CD4-positive, CD25-positive, alpha-beta regulatory T cell (primary cell): Measurements from ENCODE around the gene GJA8. TPM values are rescaled to one million over a fixed set of nuclear protein-coding genes. Genes with fewer than 3 reads are reported as not detected.

Source experiments
- ATAC-seq, 2 donors: fragments of 150-1000 bp; cut with Tn5 transposase; one replicate each; pipeline ENCODE4 v1.10.0; 2021; ENCODE audit warnings: low read depth in 2 of 2, moderate number of reproducible peaks in 2 of 2, moderate library complexity in 1 of 2
- DNase-seq, 3 donors: peaks; one replicate each; pipeline versions ENCODE4 v3.0.0 to v3.0.0-alpha.2; 2012 to 2022; ENCODE audit warnings: mixed read lengths in 1 of 3
- H3K27ac ChIP-seq: one replicate; pipeline ENCODE4 v1.7.0; 2013; ENCODE audit warnings: mild to moderate bottlenecking, low read length; ENCODE audit not compliant: insufficient read depth, poor library complexity, severe bottlenecking
- H3K27me3 ChIP-seq: one replicate; pipeline ENCODE4 v1.7.0; 2013; ENCODE audit warnings: low read length; ENCODE audit not compliant: control insufficient read depth, insufficient read depth
- H3K36me3 ChIP-seq: one replicate; pipeline ENCODE4 v1.7.0; 2013; ENCODE audit warnings: mild to moderate bottlenecking, low read length, moderate library complexity; ENCODE audit not compliant: control insufficient read depth, insufficient read depth
- H3K4me1 ChIP-seq: 2 replicates; pipeline ENCODE4 v1.7.0; 2013; ENCODE audit warnings: mild to moderate bottlenecking, low read length; ENCODE audit not compliant: insufficient read depth, control insufficient read depth, poor library complexity, severe bottlenecking
- H3K4me3 ChIP-seq: one replicate; pipeline ENCODE4 v1.7.0; 2013; ENCODE audit warnings: low read depth, mild to moderate bottlenecking, low read length, moderate library complexity
- H3K9me3 ChIP-seq, 2 experiments: 1 replicate in 1 of 2; 2 replicates in 1 of 2; pipeline ENCODE4 v1.7.0; 2013; ENCODE audit warnings: low read length in 2 of 2, mild to moderate bottlenecking in 1 of 2, moderate library complexity in 1 of 2; ENCODE audit not compliant: control insufficient read depth in 2 of 2
- H3K27ac Mint-ChIP-seq, 3 donors: one replicate each; pipeline ENCODE4 v1.8.0; 2020 to 2022; ENCODE audit warnings: mild to moderate bottlenecking in 3 of 3, mixed read lengths in 3 of 3, moderate library complexity in 2 of 3
- H3K27me3 Mint-ChIP-seq: one replicate; pipeline ENCODE4 v1.8.0; 2022; ENCODE audit warnings: mild to moderate bottlenecking, mixed read lengths
- H3K36me3 Mint-ChIP-seq: one replicate; pipeline ENCODE4 v1.8.0; 2020; ENCODE audit warnings: mixed read lengths
- H3K4me1 Mint-ChIP-seq, 4 donors: one replicate each; pipeline ENCODE4 v1.8.0; 2020 to 2022; ENCODE audit warnings: mixed read lengths in 4 of 4, mild to moderate bottlenecking in 1 of 4
- H3K4me3 Mint-ChIP-seq, 4 donors: one replicate each; pipeline ENCODE4 v1.8.0; 2020 to 2022; ENCODE audit warnings: mild to moderate bottlenecking in 4 of 4, mixed read lengths in 4 of 4, moderate library complexity in 3 of 4
- H3K9me3 Mint-ChIP-seq, 7 donors: one replicate each; pipeline ENCODE4 v1.8.0; 2020 to 2022; ENCODE audit warnings: mixed read lengths in 7 of 7, mild to moderate bottlenecking in 3 of 7, moderate library complexity in 2 of 7
- polyA plus RNA-seq, 4 donors: library from polyadenylated mRNA; unstranded; fragments of 300-500 nt; fragmentation: Illumina TruSeq; gene quantifications; one replicate each; pipeline ENCODE4 v1.2.3, GENCODE V29; 2021
- total RNA-seq: library from RNA; stranded (reverse); gene quantifications from one replicate; pipeline ENCODE4 v1.2.3, GENCODE V29; 2022

GJA8 gene
- total and polyA plus RNA-seq, 5 donors from 2014 or later = not detected

DNA sequence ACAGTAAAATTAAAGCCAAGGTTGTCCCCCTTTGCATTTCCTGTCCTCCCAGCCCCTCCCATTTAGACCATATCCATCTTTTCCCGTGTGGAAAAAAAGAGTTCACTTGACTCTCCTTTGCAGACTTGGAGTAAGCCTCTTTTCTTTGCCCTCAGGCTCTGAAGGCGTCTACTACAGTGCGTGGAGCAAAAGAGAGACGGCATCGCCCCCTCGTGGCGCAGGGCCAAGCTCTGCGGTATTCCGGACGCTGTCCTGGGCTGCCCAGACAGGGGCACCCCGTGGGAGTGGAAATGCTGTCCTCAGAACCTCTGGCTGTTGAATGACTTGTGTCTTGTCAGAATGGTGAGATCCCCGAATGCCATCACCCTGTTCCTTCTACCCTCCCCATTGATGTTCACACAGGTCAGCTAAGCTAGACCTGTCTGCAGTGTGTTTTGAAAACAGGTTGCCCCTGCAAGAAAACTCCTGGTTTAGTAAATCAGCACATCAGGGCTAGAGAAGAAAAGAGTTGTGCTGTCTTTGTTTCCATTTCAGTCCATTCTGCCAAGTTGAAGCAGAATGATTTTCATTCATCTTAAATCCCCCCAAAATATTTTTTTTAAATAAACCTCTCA lies 12.3 kb upstream of the GJA8 start:
- Histone ChIP-seq H3K4me3 (no peak overlapping the region), H3K36me3 (no peaks in the 10 kb centered on the region), H3K9me3 (no peaks in the 10 kb centered on the region), H3K27ac (no peak overlapping the region), H3K27me3 (no peaks in the 10 kb centered on the region), H3K4me1 (no peaks in the 10 kb centered on the region)
- Mint-ChIP-seq H3K27ac (peak overlapping the region in 1 of 3 donors; percentile 69), H3K4me3 (no peak overlapping the region), H3K4me1 (peaks cover 0 to 3% (median 1%) of the 10 kb centered on the region in 4 donors), H3K9me3 (no peaks in the 10 kb centered on the region), H3K36me3 (no peaks in the 10 kb centered on the region), H3K27me3 (peaks cover 44% of the 10 kb centered on the region)
- DNase-seq = peak; percentile 18 to 67 (median 39)
- peak; percentile 58 to 67 for ATAC-seq

- no peaks in the 10 kb centered on the region for H3K36me3 Mint-ChIP-seq
- H3K27ac Mint-ChIP-seq = no peak overlapping the region
- DNase-seq (no peak), ATAC-seq (no peak)
- Histone ChIP-seq H3K36me3 (no peaks in the 10 kb centered on the region), H3K9me3 (no peaks in the 10 kb centered on the region), H3K27me3 (no peaks in the 10 kb centered on the region), H3K27ac (no peak overlapping the region), H3K4me1 (no peaks in the 10 kb centered on the region), H3K4me3 (no peak overlapping the region)
- H3K4me3 Mint-ChIP-seq = no peak overlapping the region
- peaks cover 39% of the 10 kb centered on the region for H3K27me3 Mint-ChIP-seq
- H3K9me3 Mint-ChIP-seq = no peaks in the 10 kb centered on the region
- peaks cover 0 to 3% (median 1%) of the 10 kb centered on the region in 4 donors for H3K4me1 Mint-ChIP-seq
Observed at GRCh38 chr1:147891088-147891487, 11.5 kb upstream of the GJA8 start.

DNA sequence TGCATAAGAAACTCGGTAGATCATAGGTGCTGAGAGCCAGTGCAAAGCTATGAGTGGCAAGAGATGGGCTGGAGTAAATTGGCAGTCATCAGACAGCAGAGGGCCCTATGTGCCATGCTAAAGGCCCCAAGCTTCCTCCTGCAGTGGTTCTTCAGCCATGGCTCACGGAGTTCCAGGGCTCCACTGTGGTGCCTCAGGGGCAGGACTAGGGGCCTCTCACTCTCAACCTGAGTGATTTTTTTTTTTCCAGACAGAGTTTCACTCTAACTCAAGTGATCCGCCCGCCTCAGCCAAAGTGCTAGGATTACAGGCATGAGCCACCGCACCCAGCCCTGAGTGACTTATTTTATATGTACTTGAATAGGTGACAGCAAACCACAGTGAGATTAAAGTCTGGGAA lies 10.4 kb upstream of the GJA8 start:
- no peaks in the 10 kb centered on the region for H3K9me3 Mint-ChIP-seq
- DNase-seq (peak in 1 of 3 donors; percentile 25), ATAC-seq (no peak)
- Histone ChIP-seq H3K36me3 (no peaks in the 10 kb centered on the region), H3K27me3 (no peaks in the 10 kb centered on the region), H3K27ac (no peak overlapping the region), H3K4me1 (no peaks in the 10 kb centered on the region), H3K4me3 (no peak overlapping the region), H3K9me3 (no peaks in the 10 kb centered on the region)
- H3K27ac Mint-ChIP-seq = no peak overlapping the region
- peaks cover 0 to 3% (median 1%) of the 10 kb centered on the region in 4 donors for H3K4me1 Mint-ChIP-seq
- H3K4me3 Mint-ChIP-seq = no peak overlapping the region
- H3K27me3 Mint-ChIP-seq = peaks cover 40% of the 10 kb centered on the region
- no peaks in the 10 kb centered on the region for H3K36me3 Mint-ChIP-seq

DNA sequence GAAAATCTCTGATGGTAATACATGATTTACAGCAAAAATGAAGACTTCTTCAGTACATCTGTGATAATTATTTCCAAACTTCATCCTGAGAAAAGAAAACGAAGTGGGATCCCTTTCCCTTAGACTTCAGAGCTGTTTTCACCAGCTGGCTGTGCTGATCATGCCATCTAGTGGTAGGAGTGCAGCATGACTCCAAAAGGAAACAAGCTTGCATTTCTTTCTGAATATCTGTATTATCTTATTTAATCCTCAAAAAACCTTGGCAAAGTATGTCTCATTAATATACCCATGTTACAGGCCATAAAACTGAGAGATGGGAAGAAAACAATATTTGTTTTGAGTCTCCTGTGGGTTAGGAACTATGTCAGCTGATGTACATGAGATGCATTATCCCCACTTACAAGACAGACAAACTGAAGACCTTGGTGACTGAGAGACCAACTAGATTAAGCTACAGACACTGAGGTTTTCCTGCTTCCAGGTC lies 9.8 kb upstream of the GJA8 start:
- Histone ChIP-seq H3K4me1 (no peaks in the 10 kb centered on the region), H3K4me3 (no peak overlapping the region), H3K27me3 (no peaks in the 10 kb centered on the region), H3K9me3 (no peaks in the 10 kb centered on the region), H3K27ac (no peak overlapping the region), H3K36me3 (no peaks in the 10 kb centered on the region)
- peaks cover 39% of the 10 kb centered on the region for H3K27me3 Mint-ChIP-seq
- no peak overlapping the region for H3K4me3 Mint-ChIP-seq
- H3K9me3 Mint-ChIP-seq = no peaks in the 10 kb centered on the region
- DNase-seq = peak; percentile 13 to 56 (median 43)
- H3K36me3 Mint-ChIP-seq = no peaks in the 10 kb centered on the region
- H3K27ac Mint-ChIP-seq = peak overlapping the region in 1 of 3 donors; percentile 12
- ATAC-seq = no peak
- peaks cover 0 to 3% (median 1%) of the 10 kb centered on the region in 4 donors for H3K4me1 Mint-ChIP-seq

GRCh38 chr1:147895123-147895522 lies 7.5 kb upstream of the GJA8 start:
- no peaks in the 10 kb centered on the region for H3K27me3 ChIP-seq
- H3K27ac Mint-ChIP-seq = no peak overlapping the region

DNA sequence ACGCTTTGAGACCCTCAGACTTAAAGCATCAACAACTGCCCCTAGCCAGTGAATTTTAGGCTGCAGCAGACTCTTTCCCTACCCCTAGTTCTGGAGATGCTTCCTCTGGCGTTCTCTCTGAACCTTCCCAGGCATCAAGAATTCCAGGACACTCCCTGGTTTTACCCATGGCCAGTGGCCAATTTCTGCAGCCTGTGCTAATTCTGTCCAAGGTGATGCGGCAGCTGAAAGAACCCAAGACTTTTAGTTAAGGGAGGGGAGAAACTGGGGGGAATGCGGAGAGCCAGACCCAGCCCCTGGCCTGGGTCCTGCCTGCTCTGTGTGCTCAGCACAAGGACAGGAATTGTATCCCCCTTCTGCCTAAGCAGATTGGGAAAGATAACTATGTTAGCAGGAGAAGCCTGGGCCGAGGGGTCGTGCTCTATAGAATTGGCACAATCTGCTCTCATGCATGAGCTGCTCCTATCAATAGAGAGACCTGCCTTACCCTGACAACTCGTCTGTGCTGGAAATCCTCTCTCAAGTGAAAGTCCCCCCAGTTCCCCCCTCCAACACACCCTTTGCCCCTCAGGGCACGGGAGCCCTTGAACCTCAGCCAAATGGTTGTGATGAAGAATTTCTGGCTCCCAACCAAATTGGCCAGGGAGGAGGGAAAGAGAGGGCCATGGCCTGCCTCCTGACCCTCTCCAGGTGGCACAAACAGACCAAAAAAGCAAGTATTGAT lies 5.4 kb upstream of the GJA8 start:
- Mint-ChIP-seq H3K36me3 (no peaks in the 10 kb centered on the region), H3K4me1 (peaks cover 0 to 3% (median 1%) of the 10 kb centered on the region in 4 donors), H3K27me3 (peaks cover 29% of the 10 kb centered on the region)

More at GRCh38 chr1:147895123-147895522, 7.5 kb upstream of the GJA8 start:
- H3K9me3 ChIP-seq = no peaks in the 10 kb centered on the region
- DNase-seq = no peak
- Mint-ChIP-seq H3K27me3 (peaks cover 35% of the 10 kb centered on the region), H3K9me3 (peaks cover 0 to 1% (median 0%) of the 10 kb centered on the region in 7 donors), H3K4me3 (no peak overlapping the region), H3K4me1 (peaks cover 0 to 3% (median 1%) of the 10 kb centered on the region in 4 donors), H3K36me3 (no peaks in the 10 kb centered on the region)
- ATAC-seq = no peak
- H3K4me3 ChIP-seq = no peak overlapping the region
- H3K36me3 ChIP-seq = no peaks in the 10 kb centered on the region
- no peak overlapping the region for H3K27ac ChIP-seq
- H3K4me1 ChIP-seq = no peaks in the 10 kb centered on the region

DNA sequence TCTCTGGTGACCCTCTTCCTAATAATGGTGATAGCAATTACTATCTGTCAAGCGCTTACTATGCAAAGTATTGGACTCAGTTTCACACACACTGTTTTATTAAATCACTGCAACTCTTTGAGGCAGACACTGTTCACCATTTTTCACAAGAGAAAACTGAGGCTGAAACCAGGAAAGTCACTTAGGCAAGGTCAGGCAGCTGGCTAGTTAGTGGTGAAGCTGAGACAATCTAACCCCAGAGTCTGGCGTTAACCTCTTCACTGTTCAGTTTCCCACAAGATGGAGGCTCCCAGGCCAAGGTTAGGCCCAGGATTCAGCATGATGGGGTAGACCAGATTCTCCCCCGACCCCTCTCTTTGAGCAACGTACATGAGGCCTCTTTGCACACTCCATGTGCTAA lies 4.8 kb upstream of the GJA8 start:
- Mint-ChIP-seq H3K27me3 (peaks cover 23% of the 10 kb centered on the region), H3K9me3 (peaks cover 0 to 1% (median 0%) of the 10 kb centered on the region in 7 donors), H3K4me1 (peaks cover 0 to under 1% (median 0%) of the 10 kb centered on the region in 4 donors), H3K27ac (no peak overlapping the region), H3K36me3 (no peaks in the 10 kb centered on the region), H3K4me3 (no peak overlapping the region)
- no peaks in the 10 kb centered on the region for H3K36me3 ChIP-seq
- ATAC-seq (no peak), DNase-seq (no peak)
- no peak overlapping the region for H3K4me3 ChIP-seq
- no peak overlapping the region for H3K27ac ChIP-seq
- H3K27me3 ChIP-seq = no peaks in the 10 kb centered on the region
- H3K4me1 ChIP-seq = no peaks in the 10 kb centered on the region
- no peaks in the 10 kb centered on the region for H3K9me3 ChIP-seq

More for the DNA sequence above, 5.4 kb upstream of the GJA8 start:
- Histone ChIP-seq H3K27ac (no peak overlapping the region), H3K4me1 (no peaks in the 10 kb centered on the region), H3K27me3 (no peaks in the 10 kb centered on the region), H3K36me3 (no peaks in the 10 kb centered on the region), H3K4me3 (no peak overlapping the region), H3K9me3 (no peaks in the 10 kb centered on the region)
- H3K9me3 Mint-ChIP-seq = peaks cover 0 to 1% (median 0%) of the 10 kb centered on the region in 7 donors
- ATAC-seq (no peak), DNase-seq (no peak)
- no peak overlapping the region for H3K4me3 Mint-ChIP-seq
- no peak overlapping the region for H3K27ac Mint-ChIP-seq
